GM12801 (cell line): ENCODE data around the gene AAGAB.

ENCODE experiments used
- CTCF ChIP-seq: IDR thresholded peaks from one replicate; pipeline ENCODE4 v1.5.1; 2011; ENCODE audit warnings: control low read depth; ENCODE audit not compliant: insufficient read length; ENCODE audit errors: extremely low read depth

AAGAB gene

GRCh38 chr15:67281714-67282113 is 27.3 kb upstream of the AAGAB start:
- no peak for TF ChIP-seq CTCF

DNA sequence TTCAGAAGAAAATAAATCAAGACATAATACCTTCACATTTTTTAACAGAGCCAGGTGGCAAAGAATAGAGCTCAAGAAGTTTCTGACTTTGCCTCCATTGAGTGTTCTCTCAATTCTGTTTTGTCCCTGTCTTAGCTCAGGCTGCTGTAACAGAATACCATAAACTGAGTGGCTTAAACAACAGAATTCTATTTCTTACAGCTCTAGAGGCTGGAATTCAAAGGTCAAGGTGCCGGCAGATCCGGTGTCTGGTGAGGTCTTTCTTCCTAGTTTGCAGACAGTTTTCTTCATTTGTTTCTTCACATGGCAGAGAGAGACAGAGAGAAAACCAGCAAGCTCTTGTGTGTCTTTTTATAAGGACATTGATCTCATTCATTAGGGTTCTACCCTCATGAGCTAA is 25.8 kb upstream of the AAGAB start:
- TF ChIP-seq CTCF: no peak

DNA sequence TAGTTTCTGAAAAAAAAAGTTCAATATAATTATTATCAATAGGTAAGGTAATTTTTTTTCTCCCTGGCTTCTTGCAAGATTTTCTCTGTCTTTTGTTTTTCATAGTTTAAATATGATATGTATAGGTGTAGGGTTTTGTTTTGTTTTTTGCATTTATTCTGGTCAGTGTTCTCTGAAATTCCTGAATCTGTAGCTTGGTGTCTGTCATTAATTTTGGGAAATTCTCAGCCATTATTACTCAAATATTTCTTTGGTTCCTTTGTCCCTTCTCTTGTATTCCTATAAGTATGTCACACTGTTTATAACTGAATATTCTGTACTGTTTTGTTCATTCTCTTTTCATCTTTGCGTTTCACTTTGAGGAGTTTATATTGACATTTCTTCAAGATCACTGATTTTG is 22.2 kb upstream of the AAGAB start:
- no peak for TF ChIP-seq CTCF

- TF ChIP-seq CTCF: no peak
Measured at GRCh38 chr15:67274236-67274635, 19.8 kb upstream of the AAGAB start.

DNA sequence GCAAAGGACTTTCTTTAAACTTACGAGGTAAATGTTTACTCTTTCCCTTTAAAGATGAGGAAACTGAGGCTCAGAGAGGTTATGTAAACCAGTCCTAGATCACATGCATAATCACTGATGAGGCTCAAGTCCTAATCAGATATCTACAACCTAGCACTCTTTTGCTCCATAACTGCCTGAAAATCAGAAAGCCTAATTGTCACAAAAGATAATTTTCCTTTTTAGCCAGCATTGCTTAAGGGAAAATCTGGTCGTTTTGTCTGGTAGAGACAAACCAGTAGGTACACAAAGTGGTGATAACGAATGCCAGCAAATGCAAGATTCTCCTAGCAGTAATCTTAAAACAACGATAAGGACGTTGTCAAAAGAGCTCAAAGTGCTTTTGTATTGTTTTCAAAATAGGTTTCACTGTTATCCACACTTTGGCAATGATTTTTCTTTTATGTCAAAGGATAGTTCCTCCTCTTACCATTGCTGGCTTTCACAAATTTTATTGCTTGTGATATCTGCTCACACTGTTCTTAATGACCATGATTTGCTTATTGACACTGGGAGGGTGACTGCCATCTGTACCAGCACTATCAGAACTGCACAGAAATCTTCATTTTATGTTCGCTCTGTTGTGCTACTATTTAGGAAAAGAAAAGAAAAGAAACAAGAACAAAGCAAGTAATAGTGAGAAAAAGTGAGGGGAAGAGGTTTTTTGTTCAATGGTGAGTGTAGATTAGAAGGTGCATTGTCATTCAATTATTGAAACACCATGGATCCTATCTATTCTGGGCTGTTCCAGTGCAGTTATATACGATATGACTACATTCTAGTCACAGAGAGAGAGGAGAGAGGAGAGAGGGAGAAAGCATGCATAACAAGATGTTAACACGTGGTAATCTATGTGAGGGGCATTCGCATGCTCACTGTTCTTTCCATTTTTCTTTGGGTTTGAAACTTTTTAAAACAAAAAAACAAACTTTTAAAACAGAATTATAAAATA is 13.8 kb upstream of the AAGAB start:
- no peak for TF ChIP-seq CTCF

DNA sequence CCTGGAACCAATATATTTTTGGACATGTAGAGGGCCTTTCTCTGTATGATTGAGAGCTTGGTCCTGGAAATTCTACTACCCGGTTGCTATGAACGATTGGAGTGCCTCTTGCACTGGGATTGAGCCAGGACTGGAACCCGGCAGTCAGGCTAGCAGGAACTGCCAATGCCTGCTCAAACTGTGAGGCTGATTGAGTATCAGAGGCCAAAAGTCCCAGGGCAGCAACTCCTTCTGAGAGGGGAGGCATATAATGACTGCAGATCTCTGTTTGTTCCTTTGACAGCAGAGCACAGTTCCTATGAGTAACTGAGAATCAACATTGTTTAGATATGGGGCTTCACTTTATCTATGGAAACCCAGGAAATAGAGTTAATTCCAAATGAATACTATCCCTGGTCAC is 13.0 kb upstream of the AAGAB start:
- TF ChIP-seq CTCF: no peak

- TF ChIP-seq CTCF: no peak
Measured at GRCh38 chr15:67266870-67267269, 12.4 kb upstream of the AAGAB start.
